OCI-M2 (cell line): ENCODE data around the gene RNF34.
"Not testable (repeated sequence)": the region's sequence is repeated elsewhere in the genome, so short reads cannot be mapped to it uniquely, and the experiment has no call there.

Experiments
- DNase-seq: peaks from one replicate; lab custom pipeline; 2025; ENCODE audit not compliant: unreplicated experiment; lab: John Stamatoyannopoulos, UW

The RNF34 gene, protein sequence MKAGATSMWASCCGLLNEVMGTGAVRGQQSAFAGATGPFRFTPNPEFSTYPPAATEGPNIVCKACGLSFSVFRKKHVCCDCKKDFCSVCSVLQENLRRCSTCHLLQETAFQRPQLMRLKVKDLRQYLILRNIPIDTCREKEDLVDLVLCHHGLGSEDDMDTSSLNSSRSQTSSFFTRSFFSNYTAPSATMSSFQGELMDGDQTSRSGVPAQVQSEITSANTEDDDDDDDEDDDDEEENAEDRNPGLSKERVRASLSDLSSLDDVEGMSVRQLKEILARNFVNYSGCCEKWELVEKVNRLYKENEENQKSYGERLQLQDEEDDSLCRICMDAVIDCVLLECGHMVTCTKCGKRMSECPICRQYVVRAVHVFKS

DNA sequence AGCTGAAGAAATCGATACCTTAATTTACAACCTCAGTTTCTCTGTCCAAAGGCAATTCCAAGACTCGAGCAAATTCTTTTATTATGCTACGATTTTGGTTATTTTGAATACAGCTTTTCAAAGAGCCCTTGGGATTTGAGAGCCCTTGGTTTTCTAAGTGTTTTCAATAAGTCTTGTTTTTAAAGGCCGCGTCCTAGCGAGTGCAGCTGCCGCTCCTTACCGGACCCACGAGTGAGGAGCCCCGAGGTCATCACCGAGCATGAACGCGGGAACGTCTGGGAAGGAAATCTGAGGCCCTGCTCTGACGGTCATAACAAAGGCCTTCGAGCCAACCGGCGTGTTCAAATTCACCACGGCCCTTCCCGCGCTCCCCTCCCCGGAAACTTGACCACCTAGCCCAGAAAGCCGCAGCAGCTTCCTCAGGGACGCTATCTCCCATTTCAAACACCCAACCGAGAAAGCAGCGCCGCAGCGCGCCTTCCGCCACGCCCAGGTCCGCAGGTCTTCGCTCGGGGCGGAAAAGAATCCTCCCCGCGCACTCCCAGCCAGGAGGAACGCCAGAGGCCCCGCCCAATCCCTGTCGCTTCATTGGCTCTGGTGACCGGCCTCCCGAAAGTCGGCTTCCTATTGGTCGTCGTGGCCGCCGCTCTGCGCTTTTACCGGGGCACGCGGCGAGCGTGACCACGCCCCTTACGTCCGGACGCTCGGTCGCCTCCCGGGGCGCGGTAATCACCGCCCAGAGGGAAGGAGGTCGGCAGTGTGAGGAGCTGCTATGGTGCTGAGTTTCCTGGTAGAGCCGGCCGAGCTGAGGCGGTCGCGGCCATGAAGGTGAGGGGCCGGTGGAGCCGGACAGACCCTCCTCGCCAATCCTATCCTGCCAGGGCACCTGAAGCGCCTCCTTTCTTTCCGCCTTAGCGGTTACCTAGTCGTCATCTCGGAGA, at the start of gene RNF34:
TSS of gene RNF34 (plus strand) at position 728 of the 941 bp plus-strand sequence. CDS start at position 823, 95 bp downstream.
- peak; percentile 76 for DNase-seq

DNA sequence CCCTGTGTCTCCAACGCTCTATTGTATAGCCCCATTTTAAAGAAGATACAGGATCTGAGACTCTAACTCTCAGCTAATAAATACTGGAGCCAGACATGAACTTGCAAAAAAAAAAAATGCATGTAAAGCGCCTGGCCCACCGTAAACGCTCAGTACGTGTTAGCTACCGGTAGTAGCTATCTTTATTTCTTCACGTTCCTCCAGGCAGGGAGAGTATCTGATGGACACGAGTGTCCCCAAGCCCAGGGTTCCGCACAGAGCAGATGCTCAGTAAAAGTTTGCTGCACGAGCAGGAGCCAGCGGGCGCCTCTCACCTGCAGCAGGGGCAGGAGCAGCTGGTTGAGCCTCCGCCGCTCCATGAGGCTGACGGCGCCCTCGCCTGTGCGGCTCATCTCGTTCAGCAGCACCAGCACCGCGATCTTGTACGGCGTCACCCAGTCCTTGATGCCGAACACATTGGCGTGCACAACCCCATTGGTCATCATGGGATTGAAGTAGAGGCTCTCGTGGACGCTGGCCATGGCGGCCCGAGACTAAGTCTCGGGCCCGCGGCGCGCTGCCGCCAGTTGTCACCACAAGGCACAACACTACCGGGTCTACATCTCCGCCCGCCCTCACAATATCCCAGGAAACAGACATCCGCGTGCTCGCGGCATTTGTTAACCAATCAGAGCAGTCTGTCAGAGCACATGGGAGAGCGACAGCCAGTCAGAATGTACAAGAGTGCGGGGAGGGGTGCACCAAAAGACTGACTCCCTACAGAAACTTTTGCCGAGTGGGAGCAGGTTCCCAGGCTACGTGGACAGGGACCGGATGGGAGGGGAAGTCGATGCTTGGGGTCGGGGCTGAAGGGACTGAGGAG, 47.9 kb upstream of the RNF34 start, which contains the start of gene ANAPC5:
TSS of gene ANAPC5 (minus strand) at position 592 of the 862 bp plus-strand sequence. CDS start at position 521, 71 bp downstream.
- DNase-seq, result peak; percentile 46

DNA sequence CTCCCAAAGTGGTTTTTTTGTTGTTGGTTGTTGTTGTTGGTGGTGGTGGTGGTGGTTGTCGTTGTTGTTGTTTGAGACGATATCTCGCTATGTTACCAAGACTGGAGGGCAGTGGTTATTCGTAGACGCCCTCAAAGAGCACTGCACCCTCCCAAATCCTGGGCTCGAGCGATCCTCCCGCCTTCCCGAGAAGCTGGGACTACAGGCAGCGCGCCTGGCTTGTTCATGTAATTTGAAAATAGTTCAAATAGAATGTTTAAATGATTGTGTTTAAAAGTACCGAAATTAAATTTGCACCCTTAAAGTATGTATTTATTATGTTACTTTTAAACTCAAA, 47.3 kb upstream of the RNF34 start:
- peak; percentile 36 for DNase-seq

DNA sequence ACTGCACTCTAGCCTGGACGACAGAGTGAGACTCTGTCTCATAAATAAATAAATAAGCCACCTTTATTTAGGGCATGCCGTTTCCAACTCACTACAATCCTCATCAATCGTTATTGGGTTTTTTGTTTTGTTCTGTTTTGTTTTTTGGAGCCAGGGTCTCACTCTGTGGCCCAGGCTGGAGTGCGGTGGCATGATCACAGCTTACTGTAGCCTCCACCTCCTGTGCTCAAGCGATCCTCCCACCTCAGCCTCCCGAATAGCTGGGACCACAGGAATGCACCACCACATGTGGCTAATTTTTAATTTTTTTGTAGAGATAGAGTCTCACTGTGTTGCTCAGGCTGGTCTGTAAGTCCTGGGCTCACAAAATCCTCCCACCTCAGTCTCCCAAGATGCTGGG, 44.1 kb upstream of the RNF34 start:
- DNase-seq, result no peak

DNA sequence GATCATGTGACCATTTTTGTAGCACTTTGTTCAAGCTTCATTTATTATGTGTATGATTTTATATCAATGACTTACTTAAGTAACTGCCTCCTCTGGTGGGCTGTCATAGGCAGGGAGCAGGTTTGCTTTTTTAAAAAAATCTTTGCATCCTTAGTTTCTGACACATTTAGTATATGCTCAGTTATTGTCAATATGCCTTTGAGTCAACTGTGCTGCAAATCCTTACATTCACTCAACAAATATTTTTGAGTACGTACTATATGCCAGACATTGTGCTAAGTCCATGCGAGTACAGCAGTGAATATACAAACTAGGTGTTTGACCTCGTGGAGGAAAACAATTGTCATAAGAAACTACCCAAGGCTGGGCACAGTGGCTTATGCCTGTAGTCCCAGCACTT, 43.3 kb upstream of the RNF34 start:
- DNase-seq, result no peak

DNA sequence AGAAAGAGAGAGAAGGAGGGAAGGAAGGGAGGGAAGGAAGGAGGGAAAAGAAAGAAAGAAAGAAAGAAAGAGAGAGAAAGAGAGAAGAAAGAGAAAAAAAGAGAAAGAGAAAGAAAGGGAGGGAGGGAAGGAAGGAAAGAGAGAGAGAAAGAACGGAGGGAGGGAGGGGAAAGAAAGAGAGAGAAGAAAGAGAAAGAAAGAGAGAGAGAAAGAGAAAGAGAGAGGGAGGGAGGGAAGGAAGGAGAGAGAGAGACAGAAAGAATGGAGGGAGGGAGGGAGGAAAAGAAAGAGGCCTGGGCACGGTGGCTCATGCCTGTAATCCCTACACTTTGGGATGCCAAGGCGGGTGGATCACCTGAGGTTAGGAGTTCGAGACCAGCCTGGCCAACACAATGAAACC, 42.6 kb upstream of the RNF34 start:
- DNase-seq, result no peak

DNA sequence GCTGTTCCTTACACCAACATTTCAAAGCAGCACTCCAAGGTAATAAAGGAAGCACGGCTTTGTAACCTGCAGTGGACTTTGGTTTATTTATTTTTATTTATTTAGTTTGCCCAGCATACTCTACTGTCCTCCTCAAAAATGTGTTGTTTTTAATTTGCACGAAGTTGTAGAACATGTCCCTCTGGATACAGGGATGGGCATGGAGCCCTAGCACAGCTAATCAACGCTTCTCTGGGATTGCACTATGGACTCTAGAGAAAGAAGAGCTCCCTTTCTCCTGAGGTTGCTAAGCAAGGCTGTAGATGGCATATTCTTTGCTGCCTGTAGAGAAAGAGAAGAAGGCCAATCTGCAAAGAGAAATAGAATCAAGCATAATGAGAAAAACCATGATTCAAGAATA, 41.8 kb upstream of the RNF34 start:
- no peak for DNase-seq

DNA sequence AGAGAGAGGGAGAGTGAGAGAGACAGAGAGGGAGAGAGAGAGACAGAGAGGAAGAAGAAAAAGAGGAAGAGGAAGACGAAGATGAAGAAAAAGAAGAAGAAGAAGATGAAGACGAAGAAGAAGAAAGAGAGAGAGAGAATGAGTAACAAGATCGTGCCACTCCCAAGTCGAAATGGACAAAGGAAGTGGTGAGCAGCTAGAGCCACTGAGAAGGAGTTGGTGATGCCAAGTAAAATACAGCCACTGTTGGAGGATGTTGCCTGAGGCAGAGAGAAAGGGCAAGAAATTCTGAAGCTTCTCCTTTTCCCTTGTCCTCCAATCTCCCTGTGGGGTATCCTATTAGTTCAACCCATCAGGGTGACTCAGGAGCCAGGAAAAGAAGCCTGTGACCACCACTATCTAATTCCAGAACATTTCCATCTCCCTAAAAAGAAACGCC, 35.2 kb upstream of the RNF34 start:
- no peak for DNase-seq

DNA sequence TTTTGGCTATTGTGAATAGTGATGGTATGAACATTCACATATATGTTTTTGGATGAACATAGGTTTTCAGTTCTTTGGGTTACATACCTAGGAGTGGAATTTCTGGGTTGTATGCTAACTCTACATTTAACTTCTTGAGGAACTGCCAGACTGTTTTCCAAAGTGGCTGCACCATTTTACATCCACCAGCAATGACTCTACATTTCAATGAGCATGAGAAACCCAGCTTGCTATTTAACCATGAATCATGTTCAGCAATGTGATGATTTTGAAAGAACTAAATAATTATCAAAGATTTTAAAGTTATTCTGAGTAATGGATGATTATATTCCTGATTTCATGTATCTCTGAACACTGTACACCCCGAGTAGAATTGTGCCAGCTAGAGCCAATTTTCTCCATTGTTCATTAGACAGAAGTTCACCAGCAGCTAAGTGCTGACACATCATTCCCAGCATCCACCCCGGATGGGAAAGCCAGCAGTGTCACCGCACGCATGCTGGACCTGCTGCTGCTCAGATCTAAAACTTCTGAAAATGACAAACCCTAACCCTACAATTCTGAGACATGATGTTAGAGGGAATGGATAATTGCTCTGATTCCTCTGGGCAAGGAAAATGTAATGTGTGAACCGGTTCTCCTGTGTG, 34.4 kb upstream of the RNF34 start:
- DNase-seq, result no peak

DNA sequence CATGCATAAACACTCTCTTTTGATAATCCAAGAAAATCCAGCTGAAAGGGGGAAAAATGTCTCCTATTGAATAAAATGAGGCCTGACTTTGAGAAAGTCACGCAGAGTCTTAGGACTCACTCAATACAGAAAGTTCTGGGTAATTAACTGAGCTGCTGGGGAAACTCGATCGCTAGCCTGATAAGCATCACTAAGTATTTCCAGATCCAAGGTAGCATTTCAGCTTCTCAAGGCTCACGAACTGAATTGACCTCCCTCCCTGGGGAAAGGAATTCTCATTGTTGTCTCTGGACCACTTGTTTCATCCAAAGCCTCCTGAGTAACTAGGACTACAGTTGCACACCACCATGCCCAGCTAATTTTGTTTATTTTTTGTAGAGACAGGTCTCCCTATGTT, 33.9 kb upstream of the RNF34 start:
- DNase-seq, result no peak

DNA sequence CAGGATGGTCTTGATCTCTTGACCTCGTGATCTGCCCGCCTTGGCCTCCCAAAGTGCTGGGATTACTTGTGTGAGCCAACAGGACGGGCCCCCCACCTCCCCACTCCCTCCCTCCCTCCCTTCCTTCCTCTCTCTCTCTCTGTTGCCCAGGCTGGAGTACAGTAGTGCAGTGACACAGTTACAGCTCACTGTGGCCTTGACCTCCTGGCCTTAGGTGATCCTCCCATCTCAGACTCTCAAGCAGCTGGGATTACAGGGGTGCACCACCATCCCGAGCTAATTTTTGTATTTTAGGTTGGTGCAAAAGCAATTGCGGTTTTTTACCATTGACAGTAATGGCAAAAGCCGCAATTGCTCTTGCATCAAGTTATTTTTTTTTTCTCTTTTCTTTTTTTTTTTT, 28.5 kb upstream of the RNF34 start:
- DNase-seq, result no peak

DNA sequence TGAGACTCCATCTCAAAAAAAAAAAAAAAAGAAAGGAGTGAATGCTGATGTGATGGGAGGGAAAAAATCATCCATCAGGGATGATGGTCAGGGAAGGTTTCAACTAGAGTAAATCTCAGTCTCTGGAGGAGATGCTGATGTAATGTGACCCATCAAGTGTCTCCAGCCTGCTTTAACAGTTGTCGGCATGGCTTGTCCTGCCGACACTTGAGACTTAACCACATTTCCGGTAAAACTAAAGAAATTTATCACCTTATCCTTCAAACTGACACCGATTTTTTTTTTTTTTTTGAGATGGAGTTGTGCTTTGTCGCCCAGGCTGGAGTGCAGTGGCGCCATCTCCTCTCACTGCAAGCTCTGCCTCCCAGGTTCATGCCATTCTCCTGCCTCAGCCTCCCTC, 26.2 kb upstream of the RNF34 start:
- DNase-seq, result no peak

DNA sequence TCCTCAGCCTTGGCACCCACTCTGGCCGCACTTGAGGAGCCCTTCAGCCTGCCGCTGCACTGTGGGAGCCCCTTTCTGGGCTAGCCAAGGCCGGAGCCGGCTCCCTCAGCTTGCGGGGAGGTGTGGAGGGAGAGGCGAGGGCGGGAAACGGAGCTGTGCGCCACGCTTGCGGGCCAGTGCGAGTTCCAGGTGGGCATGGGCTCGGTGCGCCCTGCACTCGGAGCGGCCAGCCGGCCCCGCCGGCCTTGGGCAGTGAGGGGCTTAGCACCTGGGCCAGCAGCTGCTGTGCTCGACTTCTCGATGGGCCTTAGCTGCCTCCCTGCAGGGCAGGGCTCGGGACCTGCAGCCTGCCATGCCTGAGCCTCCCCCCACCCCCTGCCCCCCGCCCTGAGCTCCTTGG, 25.6 kb upstream of the RNF34 start:
- not testable (repeated sequence) for DNase-seq

DNA sequence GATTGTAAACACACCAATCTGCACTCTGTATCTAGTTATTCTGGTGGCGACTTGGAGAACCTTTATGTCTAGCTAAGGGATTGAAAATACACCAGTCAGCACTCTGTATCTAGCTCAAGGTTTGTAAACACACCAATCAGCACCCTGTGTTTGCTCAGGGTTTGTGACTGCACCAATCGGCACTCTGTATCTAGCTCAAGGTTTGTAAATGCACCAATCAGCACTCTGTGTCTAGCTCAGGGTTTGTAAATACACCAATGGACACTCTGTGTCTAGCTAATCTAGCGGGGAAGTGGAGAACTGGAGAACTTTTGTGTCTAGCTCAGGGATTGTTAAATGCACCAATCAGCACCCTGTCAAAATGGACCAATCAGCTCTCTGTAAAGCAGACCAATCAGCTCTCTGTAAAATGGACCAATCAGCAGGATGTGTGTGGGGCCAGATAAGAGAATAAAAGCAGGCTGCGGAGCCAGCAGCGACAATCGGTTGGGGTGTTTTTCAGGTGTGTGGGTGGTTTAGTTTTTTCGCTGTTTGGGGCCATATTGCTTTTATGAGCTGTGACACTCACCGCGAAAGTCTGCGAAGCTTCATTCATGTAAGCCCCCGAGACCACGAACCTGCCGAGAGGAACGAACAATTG, 24.9 kb upstream of the RNF34 start:
- not testable (repeated sequence) for DNase-seq

DNA sequence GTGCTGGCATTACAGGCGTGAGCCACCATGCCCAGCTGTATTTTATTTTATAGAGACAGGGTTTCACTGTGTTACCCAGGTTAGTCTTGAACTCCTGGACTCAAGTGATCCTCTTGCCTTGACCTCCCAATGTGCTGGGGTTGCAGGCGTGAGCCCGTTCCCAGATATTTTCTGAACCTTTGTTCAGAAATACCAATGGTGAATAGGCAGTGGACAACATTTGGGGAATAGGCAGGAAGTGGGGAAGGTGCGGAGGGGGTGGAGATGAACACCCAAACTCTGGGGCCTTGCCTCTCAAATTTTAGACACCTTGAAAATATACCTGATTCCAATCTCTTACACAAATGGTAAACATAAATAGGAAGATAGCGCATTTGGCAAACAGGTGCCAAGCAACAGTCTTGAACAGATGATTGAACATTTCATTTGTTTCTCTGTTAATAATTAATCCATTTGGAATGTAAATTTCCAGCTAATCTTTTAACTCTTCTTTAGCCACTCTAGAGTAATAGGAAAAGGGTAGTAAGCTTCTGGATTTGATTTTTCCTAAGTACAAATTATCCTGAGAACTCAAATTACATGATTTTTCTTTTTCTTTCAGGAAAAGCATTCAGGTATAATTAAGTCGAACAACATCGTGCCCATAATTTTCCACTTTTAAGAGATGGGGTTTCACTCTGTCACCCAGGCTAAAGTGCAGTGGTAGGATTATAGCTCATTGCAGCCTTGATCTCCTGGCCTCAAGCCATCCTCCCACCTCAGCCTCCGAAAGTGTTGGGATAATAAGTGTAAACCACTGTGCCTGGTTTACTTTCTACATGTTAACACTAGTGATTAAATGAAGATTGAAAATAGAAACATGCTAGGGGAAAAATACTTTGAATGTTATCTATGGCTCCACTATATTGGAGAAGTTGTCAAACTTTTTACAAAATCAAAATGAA, 22.9 kb upstream of the RNF34 start:
- no peak for DNase-seq

DNA sequence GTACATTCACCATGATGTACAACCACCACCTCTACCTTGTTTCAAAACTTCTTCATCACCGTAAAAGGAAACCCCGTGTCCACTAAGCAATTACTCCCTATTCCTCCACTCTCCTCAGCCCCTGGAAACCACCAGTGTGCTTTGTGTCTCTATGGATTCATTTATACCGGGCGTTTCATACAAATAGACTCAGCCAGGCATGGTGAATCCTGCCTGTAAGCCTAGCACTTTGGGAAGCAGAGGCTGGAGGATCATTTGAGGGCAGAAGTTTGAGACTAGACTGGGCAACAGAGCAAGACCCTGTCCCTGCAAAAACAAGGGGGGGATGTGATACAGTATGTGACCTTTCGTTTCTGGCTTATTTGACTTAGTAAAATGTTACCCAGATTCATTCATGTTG, 21.2 kb upstream of the RNF34 start:
- DNase-seq, result no peak

DNA sequence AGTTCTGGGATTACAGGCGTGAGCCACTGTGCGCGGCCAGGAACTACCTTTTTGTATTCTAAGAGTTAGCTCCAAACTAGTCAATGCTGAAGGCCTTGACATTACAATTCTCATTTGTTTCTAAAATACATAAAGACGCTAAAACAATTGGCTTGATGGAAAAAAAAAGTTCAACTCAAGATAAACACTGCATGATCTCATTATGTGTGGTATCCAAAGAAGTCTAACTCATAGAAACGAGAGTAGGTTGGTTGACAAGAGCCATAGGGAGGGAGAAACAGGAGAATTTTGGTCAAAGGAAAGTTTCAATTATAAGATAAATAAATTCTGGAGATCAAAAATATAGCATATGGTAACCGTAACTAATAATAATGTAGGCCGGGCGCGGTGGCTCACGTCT, 20.0 kb upstream of the RNF34 start:
- no peak for DNase-seq

DNA sequence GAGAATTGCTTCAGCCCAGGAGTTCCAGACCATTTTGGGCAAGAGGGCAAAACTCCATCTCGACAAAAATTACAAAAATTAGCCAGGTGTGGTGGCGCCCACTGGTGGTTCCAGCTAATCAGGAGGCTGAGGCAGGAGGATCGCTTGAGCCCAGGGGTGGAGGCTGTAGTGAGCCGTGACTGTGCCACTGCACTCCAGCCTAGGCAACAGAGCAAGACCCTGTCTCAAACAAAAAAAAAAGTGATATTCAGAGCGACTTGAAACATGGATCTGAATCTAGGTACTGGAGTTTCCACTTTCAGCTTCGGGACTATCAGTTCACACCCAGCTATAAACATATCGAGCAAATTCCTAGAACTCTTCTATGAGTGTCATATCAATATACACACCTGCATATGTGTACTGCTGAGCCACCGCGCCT, 16.3 kb upstream of the RNF34 start:
- DNase-seq, result no peak

DNA sequence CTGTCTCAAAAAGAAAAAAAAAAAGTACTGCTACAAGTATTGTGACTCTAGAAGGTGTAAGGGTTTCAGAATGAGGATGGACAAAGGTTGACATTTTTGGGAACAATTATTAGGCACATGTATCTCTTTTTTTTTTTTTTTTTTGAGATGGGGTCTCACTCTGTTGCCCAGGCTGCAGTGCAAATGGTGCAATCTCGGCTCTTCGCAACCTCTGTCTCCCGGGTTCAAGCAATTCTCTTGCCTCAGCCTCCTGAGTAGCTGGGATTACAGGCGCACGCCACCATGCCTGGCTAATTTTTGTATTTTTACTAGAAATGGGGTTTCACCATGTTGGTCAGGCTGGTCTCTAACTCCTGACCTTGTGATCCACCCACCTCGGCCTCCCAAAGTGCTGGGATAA, 15.0 kb upstream of the RNF34 start:
- not testable (repeated sequence) for DNase-seq
